ENCODE data around the gene LONP2.
"Not testable (repeated sequence)": the region's sequence is repeated elsewhere in the genome, so short reads cannot be mapped to it uniquely, and the experiment has no call there.

Gene LONP2

GRCh38 chr16:48358419-48358818 is 114.3 kb downstream of the LONP2 start:
- H3K27ac ChIP-seq = no peak overlapping the region
- H3K4me3 ChIP-seq = no peak overlapping the region

- no peak overlapping the region for H3K4me3 ChIP-seq
- no peak overlapping the region for H3K27ac ChIP-seq
Measured at GRCh38 chr16:48359983-48360382, 115.9 kb downstream of the LONP2 start.

GRCh38 chr16:48361012-48361411 is 116.9 kb downstream of the LONP2 start:
- Histone ChIP-seq H3K4me3 (no peak overlapping the region), H3K27ac (peak overlapping the region in 1 of 21 experiments; percentile 2)

- Histone ChIP-seq H3K27ac (peak overlapping the region in 1 of 21 experiments; percentile 2), H3K4me3 (no peak overlapping the region)
Measured at GRCh38 chr16:48361540-48362144, 117.5 kb downstream of the LONP2 start.

GRCh38 chr16:48365025-48365600 is 121.0 kb downstream of the LONP2 start:
- Histone ChIP-seq H3K27ac (peak overlapping the region in 20 of 21 experiments; percentile 53 to 92 (median 80)), H3K4me3 (peak overlapping the region; percentile 41 to 65 (median 54))

- Histone ChIP-seq H3K4me3 (peak overlapping the region; percentile 41 to 65 (median 54)), H3K27ac (peak overlapping the region; percentile 23 to 92 (median 80))
Measured at GRCh38 chr16:48365601-48366164, 121.6 kb downstream of the LONP2 start.

GRCh38 chr16:48366165-48367093 is 122.3 kb downstream of the LONP2 start:
- Histone ChIP-seq H3K27ac (peak overlapping the region in 20 of 21 experiments; percentile 23 to 92 (median 80)), H3K4me3 (peak overlapping the region; percentile 41 to 65 (median 54))

GRCh38 chr16:48367441-48368049 is 123.4 kb downstream of the LONP2 start:
- peak overlapping the region in 4 of 21 experiments; percentile 76 to 83 (median 79) for H3K27ac ChIP-seq

GRCh38 chr16:48369765-48370164 is 125.7 kb downstream of the LONP2 start:
- Histone ChIP-seq H3K27ac (no peak overlapping the region), H3K4me3 (no peak overlapping the region)

More at GRCh38 chr16:48367441-48368049, 123.4 kb downstream of the LONP2 start:
- H3K4me3 ChIP-seq = no peak overlapping the region

GRCh38 chr16:48370229-48370628 is 126.1 kb downstream of the LONP2 start:
- no peak overlapping the region for H3K27ac ChIP-seq

GRCh38 chr16:48370668-48371392 is 126.7 kb downstream of the LONP2 start:
- not testable (repeated sequence) for H3K27ac ChIP-seq, H3K4me3 ChIP-seq

More at GRCh38 chr16:48370229-48370628, 126.1 kb downstream of the LONP2 start:
- H3K4me3 ChIP-seq = no peak overlapping the region

- no peak overlapping the region for H3K27ac ChIP-seq
Measured at GRCh38 chr16:48371393-48371780, 127.3 kb downstream of the LONP2 start.

GRCh38 chr16:48372744-48373143 is 128.6 kb downstream of the LONP2 start:
- Histone ChIP-seq H3K4me3 (no peak overlapping the region), H3K27ac (no peak overlapping the region)

More at GRCh38 chr16:48371393-48371780, 127.3 kb downstream of the LONP2 start:
- H3K4me3 ChIP-seq = no peak overlapping the region

GRCh38 chr16:48373258-48374029 is 129.3 kb downstream of the LONP2 start:
- Histone ChIP-seq H3K4me3 (no peak overlapping the region), H3K27ac (no peak overlapping the region)

- Histone ChIP-seq H3K27ac (no peak overlapping the region), H3K4me3 (no peak overlapping the region)
Measured at GRCh38 chr16:48374255-48374654, 130.2 kb downstream of the LONP2 start.

GRCh38 chr16:48377301-48377700 is 133.2 kb downstream of the LONP2 start:
- H3K27ac ChIP-seq, H3K4me3 ChIP-seq: not testable (repeated sequence)

- Histone ChIP-seq H3K27ac (no peak overlapping the region), H3K4me3 (no peak overlapping the region)
Measured at GRCh38 chr16:48378276-48378675, 134.2 kb downstream of the LONP2 start.

- no peak overlapping the region for H3K27ac ChIP-seq
- no peak overlapping the region for H3K4me3 ChIP-seq
Measured at GRCh38 chr16:48378836-48379235, 134.7 kb downstream of the LONP2 start.
